RWPE1 (cell line): ENCODE measurements around the gene AMDHD1.

Experiments
- CTCF ChIA-PET: fragments of 350-600 bp; sonication (Branson Sonifier 250); formaldehyde crosslinking; extraction: SDS; loops from one replicate; lab custom pipeline; 2021; lab: Yijun Ruan, JAX
- POLR2A ChIA-PET: fragments of 400-600 bp; formaldehyde crosslinking; extraction: SDS; loops from one replicate; lab custom pipeline; 2020; ENCODE audit warnings: antibody characterized with exemption; ENCODE audit not compliant: low non-redundant PET; lab: Yijun Ruan, JAX
- DNase-seq: peaks from one replicate; pipeline ENCODE4 v3.0.0; 2012; ENCODE audit warnings: low spot score
- H3K27ac ChIP-seq: fragments of 450-650 bp; 2 replicates; pipeline ENCODE4 v1.5.1; 2017
- TF ChIP-seq, protein P1 (sequence below): fragments of 450-650 bp; conservative IDR thresholded peaks from 2 replicates; pipeline ENCODE4 v1.5.1; 2017; ENCODE audit warnings: low read depth, mild to moderate bottlenecking

The AMDHD1 gene

DNA sequence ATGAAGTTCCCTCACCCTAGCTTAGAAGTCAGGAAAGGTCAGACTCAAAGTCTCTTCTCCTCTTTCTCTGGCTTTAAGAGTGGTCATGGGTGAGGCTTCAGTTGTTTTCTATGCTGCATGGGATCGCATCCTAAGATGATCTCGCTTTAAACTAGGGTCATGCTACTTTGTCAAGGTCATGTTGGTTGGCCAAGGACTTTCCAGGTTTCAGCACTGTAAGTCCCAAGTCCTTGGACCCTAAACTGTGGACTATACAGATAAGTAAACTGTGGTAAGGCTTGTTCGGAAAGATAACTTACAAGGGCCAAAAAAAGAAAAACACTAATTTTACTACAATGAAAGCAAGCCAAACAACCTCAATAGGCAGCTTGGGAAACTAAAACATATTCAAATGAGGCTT lies 35.6 kb downstream of the AMDHD1 start:
- H3K27ac ChIP-seq: no peak overlapping the region
- CTCF ChIA-PET: no interaction called here
- DNase-seq: no peak
- POLR2A ChIA-PET: no interaction called here
- TF ChIP-seq, protein P1, sequence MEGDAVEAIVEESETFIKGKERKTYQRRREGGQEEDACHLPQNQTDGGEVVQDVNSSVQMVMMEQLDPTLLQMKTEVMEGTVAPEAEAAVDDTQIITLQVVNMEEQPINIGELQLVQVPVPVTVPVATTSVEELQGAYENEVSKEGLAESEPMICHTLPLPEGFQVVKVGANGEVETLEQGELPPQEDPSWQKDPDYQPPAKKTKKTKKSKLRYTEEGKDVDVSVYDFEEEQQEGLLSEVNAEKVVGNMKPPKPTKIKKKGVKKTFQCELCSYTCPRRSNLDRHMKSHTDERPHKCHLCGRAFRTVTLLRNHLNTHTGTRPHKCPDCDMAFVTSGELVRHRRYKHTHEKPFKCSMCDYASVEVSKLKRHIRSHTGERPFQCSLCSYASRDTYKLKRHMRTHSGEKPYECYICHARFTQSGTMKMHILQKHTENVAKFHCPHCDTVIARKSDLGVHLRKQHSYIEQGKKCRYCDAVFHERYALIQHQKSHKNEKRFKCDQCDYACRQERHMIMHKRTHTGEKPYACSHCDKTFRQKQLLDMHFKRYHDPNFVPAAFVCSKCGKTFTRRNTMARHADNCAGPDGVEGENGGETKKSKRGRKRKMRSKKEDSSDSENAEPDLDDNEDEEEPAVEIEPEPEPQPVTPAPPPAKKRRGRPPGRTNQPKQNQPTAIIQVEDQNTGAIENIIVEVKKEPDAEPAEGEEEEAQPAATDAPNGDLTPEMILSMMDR: no peak

- DNase-seq: no peak
- TF ChIP-seq, protein P1: no peak
- ChIA-PET CTCF (interaction anchor here (0.6 kb wide), 1 partner anchor 62 kb away, joined by 3 read pairs; no protein-coding TSS in a partner anchor), POLR2A (no interaction called here)
- no peak overlapping the region for H3K27ac ChIP-seq
These were observed 37.3 kb downstream of the AMDHD1 start for GRCh38 chr12:95980437-95980836.

- ChIA-PET POLR2A (no interaction called here), CTCF (interaction anchor here (0.6 kb wide), 1 partner anchor 97 kb away, joined by 3 read pairs; no protein-coding TSS in a partner anchor)
- H3K27ac ChIP-seq: no peak overlapping the region
- TF ChIP-seq, protein P1: no peak
- DNase-seq: no peak
These were observed 39.5 kb downstream of the AMDHD1 start for GRCh38 chr12:95982602-95983001.

- H3K27ac ChIP-seq: no peak overlapping the region
- CTCF ChIA-PET: no interaction called here
These were observed 41.6 kb downstream of the AMDHD1 start for GRCh38 chr12:95984682-95985081.

GRCh38 chr12:95986635-95987570 lies 43.8 kb downstream of the AMDHD1 start:
- ChIA-PET CTCF (interaction anchor here (1.3 kb wide), 1 partner anchor 68 kb away, joined by 3 read pairs; no protein-coding TSS in a partner anchor), POLR2A (no interaction called here)
- DNase-seq: no peak
- no peak overlapping the region for H3K27ac ChIP-seq
- TF ChIP-seq, protein P1: no peak

More at GRCh38 chr12:95984682-95985081, 41.6 kb downstream of the AMDHD1 start:
- POLR2A ChIA-PET: no interaction called here
- TF ChIP-seq, protein P1: no peak
- no peak for DNase-seq

GRCh38 chr12:95988506-95989275 lies 45.6 kb downstream of the AMDHD1 start:
- DNase-seq: no peak
- CTCF ChIA-PET: no interaction called here
- POLR2A ChIA-PET: no interaction called here
- H3K27ac ChIP-seq: no peak overlapping the region
- TF ChIP-seq, protein P1: no peak
